A172 (cell line): ENCODE results near the gene PIP4K2A. TPM values are rescaled to one million over a fixed set of nuclear protein-coding genes. Genes with fewer than 3 reads are reported as not detected.

ENCODE experiments used
- DNase-seq: peaks from one replicate; pipeline ENCODE4 v3.0.0-alpha.2; 2015; ENCODE audit warnings: low spot score
- total RNA-seq: library from RNA; depleted of rRNA; stranded (reverse); fragments of >200 nt; shearing (Covaris generic); gene quantifications from 2 replicates; pipeline ENCODE4 v1.2.3, GENCODE V29; 2014

The PIP4K2A gene
- total RNA-seq, 1 experiment from 2014 or later, result 74.9 TPM

- DNase-seq, result peak; percentile 80
Measured at GRCh38 chr10:22599048-22599561, 115.3 kb downstream of the PIP4K2A start.

GRCh38 chr10:22598478-22598877 is 115.9 kb downstream of the PIP4K2A start:
- DNase-seq, result peak; percentile 53

- peak; percentile 61 for DNase-seq
Measured at GRCh38 chr10:22597138-22597537, 117.2 kb downstream of the PIP4K2A start.

GRCh38 chr10:22593636-22594198 is 120.7 kb downstream of the PIP4K2A start:
- DNase-seq, result no peak

GRCh38 chr10:22593026-22593425 is 121.4 kb downstream of the PIP4K2A start:
- DNase-seq, result no peak

GRCh38 chr10:22589851-22590514 is 124.4 kb downstream of the PIP4K2A start:
- no peak for DNase-seq

- DNase-seq, result no peak
Measured at GRCh38 chr10:22588462-22588861, 125.9 kb downstream of the PIP4K2A start.

GRCh38 chr10:22583683-22584082 is 130.7 kb downstream of the PIP4K2A start:
- no peak for DNase-seq

- DNase-seq, result no peak
Measured at GRCh38 chr10:22581461-22581860, 132.9 kb downstream of the PIP4K2A start.

GRCh38 chr10:22580711-22581110 is 133.7 kb downstream of the PIP4K2A start:
- no peak for DNase-seq

- DNase-seq, result no peak
Measured at GRCh38 chr10:22579826-22580225, 134.6 kb downstream of the PIP4K2A start.

GRCh38 chr10:22573820-22574569 is 140.4 kb downstream of the PIP4K2A start:
- peak; percentile 23 for DNase-seq

- DNase-seq, result no peak
Measured at GRCh38 chr10:22570733-22571430, 143.5 kb downstream of the PIP4K2A start.

- no peak for DNase-seq
Measured at GRCh38 chr10:22570234-22570633, 144.1 kb downstream of the PIP4K2A start.

- DNase-seq, result no peak
Measured at GRCh38 chr10:22568928-22569327, 145.4 kb downstream of the PIP4K2A start.

GRCh38 chr10:22564060-22564459 is 150.3 kb downstream of the PIP4K2A start:
- no peak for DNase-seq

- DNase-seq, result no peak
Measured at GRCh38 chr10:22561909-22562308, 152.5 kb downstream of the PIP4K2A start.

GRCh38 chr10:22560913-22561239 is 153.5 kb downstream of the PIP4K2A start:
- no peak for DNase-seq

- DNase-seq, result no peak
Measured at GRCh38 chr10:22560096-22560912, 154.1 kb downstream of the PIP4K2A start.

- DNase-seq, result no peak
Measured at GRCh38 chr10:22557321-22557720, 157.1 kb downstream of the PIP4K2A start.

- DNase-seq, result no peak
Measured at GRCh38 chr10:22556774-22557173, 157.6 kb downstream of the PIP4K2A start.
